ENCODE results near the gene SYN1.

- TF ChIP-seq EZH2 (IDR thresholded peaks at IDR 0.05; ENCODE audit: insufficient read depth, low read length) = no peak
- no peak for TF ChIP-seq CTCF (IDR thresholded peaks at IDR 0.05; ENCODE audit: insufficient read depth, low read depth, low read length)
Measured at GRCh38 chrX:47587091-47587891, 32.4 kb downstream of the SYN1 start.
